B cell (primary cell): Measurements from ENCODE around the gene CAMTA1. TPM values are rescaled to one million over a fixed set of nuclear protein-coding genes. Genes with fewer than 3 reads are reported as not detected.

ENCODE experiments used
- ATAC-seq: fragments of 200-7000 bp; cut with Tn5 transposase; one replicate; pipeline ENCODE4 v1.10.0; 2021; ENCODE audit warnings: low read depth, mild to moderate bottlenecking, moderate number of reproducible peaks, moderate library complexity
- CTCF ChIA-PET: fragments of 350-600 bp; sonication (Branson Sonifier 250); formaldehyde crosslinking; loops from one replicate; lab custom pipeline; 2021; ENCODE audit warnings: antibody characterized with exemption, inconsistent platforms; lab: Charles Lee
- POLR2A ChIA-PET: fragments of 350-600 bp; sonication (Branson Sonifier 250); formaldehyde crosslinking; loops from one replicate; lab custom pipeline; 2021; ENCODE audit warnings: antibody characterized with exemption; lab: Charles Lee
- DNase-seq: peaks from one replicate; pipeline ENCODE4 v3.0.0; 2013
- H2AFZ ChIP-seq: 2 replicates; pipeline ENCODE4 v1.6.1; 2012; ENCODE audit warnings: mild to moderate bottlenecking, low read depth, low read length; ENCODE audit not compliant: insufficient read depth, poor library complexity, severe bottlenecking
- H3K27ac ChIP-seq, 2 donors: 1 replicate in 1 of 2; 2 replicates in 1 of 2; pipeline ENCODE4 v1.5.1; 2012 to 2013; ENCODE audit warnings: low read length in 2 of 2, mild to moderate bottlenecking in 2 of 2, moderate library complexity in 1 of 2
- H3K27me3 ChIP-seq, 4 experiments: fragments of 200-600 bp in 1 of 4; sonication (generic) in 1 of 4; replicated peaks in 1 of 4; 1 replicate in 2 of 4; 2 replicates in 2 of 4; pipeline versions ENCODE4 v1.6.1 to v1.7.0; 2013 to 2016; ENCODE audit warnings: low read length in 3 of 4, mild to moderate bottlenecking in 2 of 4, mixed read lengths in 1 of 4, moderate library complexity in 1 of 4; ENCODE audit not compliant: insufficient read depth in 4 of 4, control insufficient read depth in 3 of 4; ENCODE audit errors: control extremely low read depth in 1 of 4
- H3K36me3 ChIP-seq, 2 experiments: replicated peaks in 1 of 2; 1 replicate in 1 of 2; 2 replicates in 1 of 2; pipeline versions ENCODE4 v1.6.1 to v1.7.1; 2013; ENCODE audit warnings: low read length in 1 of 2; ENCODE audit not compliant: insufficient read depth in 2 of 2, control insufficient read depth in 1 of 2; ENCODE audit errors: control extremely low read depth in 1 of 2, extremely low read depth in 1 of 2
- H3K4me1 ChIP-seq, 2 donors: fragments of 200-600 bp in 1 of 2; sonication (generic) in 1 of 2; 1 replicate in 1 of 2; 2 replicates in 1 of 2; pipeline versions ENCODE4 v1.5.1 to v1.6.1; 2013 to 2017; ENCODE audit warnings: low read length in 2 of 2; ENCODE audit not compliant: control insufficient read depth in 2 of 2, insufficient read depth in 2 of 2
- H3K4me2 ChIP-seq: replicated peaks from 2 replicates; pipeline ENCODE3; 2012; ENCODE audit warnings: mild to moderate bottlenecking, low read depth, low read length; ENCODE audit not compliant: poor library complexity, severe bottlenecking
- H3K4me3 ChIP-seq, 5 experiments: fragments of 200-600 bp in 1 of 5; sonication (generic) in 1 of 5; 1 replicate in 3 of 5; 2 replicates in 2 of 5; pipeline versions ENCODE4 v1.5.1 to v1.7.0; 2011 to 2016; ENCODE audit warnings: low read length in 4 of 5, mild to moderate bottlenecking in 4 of 5, low read depth in 2 of 5, control low read depth in 1 of 5, moderate library complexity in 1 of 5; ENCODE audit not compliant: insufficient read depth in 1 of 5; ENCODE audit errors: control extremely low read depth in 1 of 5, extremely low read depth in 1 of 5
- H3K79me2 ChIP-seq: fragments of 200-600 bp; sonication (generic); one replicate; pipeline ENCODE4 v1.6.0; 2016; ENCODE audit warnings: low read length; ENCODE audit not compliant: control insufficient read depth, insufficient read depth
- H3K9ac ChIP-seq: fragments of 200-600 bp; sonication (generic); 2 replicates; pipeline ENCODE4 v1.6.1; 2017; ENCODE audit warnings: mild to moderate bottlenecking, low read length, moderate library complexity
- H3K9me3 ChIP-seq, 3 donors: one replicate each; pipeline versions ENCODE4 v1.6.1 to v1.7.1; 2013; ENCODE audit warnings: low read length in 2 of 3; ENCODE audit not compliant: control insufficient read depth in 2 of 3, insufficient read depth in 1 of 3; ENCODE audit errors: control extremely low read depth in 1 of 3
- H4K20me1 ChIP-seq: 2 replicates; pipeline ENCODE4 v1.6.0; 2012; ENCODE audit warnings: mild to moderate bottlenecking, low read length; ENCODE audit not compliant: insufficient read depth, control insufficient read depth, poor library complexity, severe bottlenecking
- H3K27ac Mint-ChIP-seq: one replicate; pipeline ENCODE4 v1.8.0; 2021; ENCODE audit warnings: mixed read lengths
- H3K27me3 Mint-ChIP-seq: one replicate; pipeline ENCODE4 v1.8.0; 2021; ENCODE audit warnings: mixed read lengths
- H3K4me1 Mint-ChIP-seq: one replicate; pipeline ENCODE4 v1.8.0; 2021; ENCODE audit warnings: mixed read lengths
- H3K4me3 Mint-ChIP-seq: one replicate; pipeline ENCODE4 v1.8.0; 2021; ENCODE audit warnings: mixed read lengths
- H3K9me3 Mint-ChIP-seq: one replicate; pipeline ENCODE4 v1.8.0; 2022; ENCODE audit warnings: mixed read lengths; ENCODE audit not compliant: insufficient read depth
- EZH2 ChIP-seq: IDR thresholded peaks from 2 replicates; pipeline ENCODE4 v1.6.1; 2012; ENCODE audit warnings: borderline replicate concordance, low read depth, mild to moderate bottlenecking, moderate library complexity, low read length; ENCODE audit not compliant: insufficient read depth, poor library complexity, severe bottlenecking
- WGBS: methylation state at CpG from one replicate; pipeline ENCODE4 v1.1.5; 2013; ENCODE audit warnings: missing lambda C conversion rate; ENCODE audit not compliant: insufficient coverage; 5-methylcytosine and 5-hydroxymethylcytosine counted together
- intact Hi-C: fragments of 100-400 bp; cut with micrococcal nuclease; formaldehyde crosslinking; loops from one replicate; pipeline ENCODE4 v1.10.0; 2022
- polyA plus RNA-seq: library from polyadenylated mRNA; depleted of rRNA; stranded (reverse); fragments of >200 nt; gene quantifications from 2 replicates; pipeline ENCODE4 v1.2.3, GENCODE V29; 2012
- total RNA-seq, 2 donors: library from RNA; stranded (reverse); fragments of 120-200 nt in 1 of 2; gene quantifications; 1 replicate in 1 of 2; 2 replicates in 1 of 2; pipeline versions ENCODE4 v1.2.3 to v1.2.4, GENCODE V29; 2013 to 2022
- TF ChIP-seq, protein P1 (sequence below): fragments of 200-600 bp; IDR thresholded peaks from one replicate; pipeline ENCODE4 v1.8.0; 2022; ENCODE audit warnings: antibody characterized with exemption, mild to moderate bottlenecking

The CAMTA1 gene
- total and polyA plus RNA-seq, 2 donors (not counting 1 experiment from before 2014, with no cell fraction given) = 42.2 to 45.7 TPM

DNA sequence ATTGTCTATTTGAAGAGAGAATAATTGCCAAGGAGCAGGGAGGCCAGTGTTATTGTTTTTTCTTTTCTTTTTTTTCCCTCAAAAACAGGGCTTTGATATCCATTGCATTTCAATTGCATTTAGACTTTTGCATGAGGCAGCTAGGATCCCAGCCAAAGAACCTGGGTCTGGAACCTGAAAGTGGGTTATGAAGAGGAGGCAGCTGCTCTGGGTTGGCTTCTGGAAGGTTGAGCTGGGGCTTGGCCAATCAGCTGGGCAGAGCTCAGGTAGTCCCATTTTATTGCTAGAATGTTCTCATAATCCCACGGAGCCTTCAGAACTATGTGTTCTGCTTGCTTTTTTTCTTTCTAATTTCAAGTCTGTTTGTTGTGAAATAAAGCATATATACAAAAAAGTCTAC, 218.9 kb downstream of the CAMTA1 start:
- CTCF ChIA-PET = no interaction called here
- no peaks in the 10 kb centered on the region for H3K9me3 Mint-ChIP-seq
- H3K4me3 Mint-ChIP-seq = no peak overlapping the region
- DNase-seq = no peak
- Histone ChIP-seq H4K20me1 (no peaks in the 10 kb centered on the region), H3K4me1 (no peaks in the 10 kb centered on the region), H3K4me2 (no peak overlapping the region), H3K9me3 (no peaks in the 10 kb centered on the region), H3K27ac (no peak overlapping the region), H3K36me3 (no peaks in the 10 kb centered on the region), H3K9ac (no peak overlapping the region), H3K27me3 (no peaks in the 10 kb centered on the region), H2AFZ (no peak overlapping the region), H3K79me2 (no peaks in the 10 kb centered on the region), H3K4me3 (no peak overlapping the region)
- peaks cover 20% of the 10 kb centered on the region for H3K27me3 Mint-ChIP-seq
- no peak overlapping the region for H3K27ac Mint-ChIP-seq
- no peak for ATAC-seq
- WGBS = no CpG with 5 or more reads among the region's 1 CpG
- POLR2A ChIA-PET = no interaction called here
- intact Hi-C loops = no loop called here
- no peaks in the 10 kb centered on the region for H3K4me1 Mint-ChIP-seq
- TF ChIP-seq, protein P1, sequence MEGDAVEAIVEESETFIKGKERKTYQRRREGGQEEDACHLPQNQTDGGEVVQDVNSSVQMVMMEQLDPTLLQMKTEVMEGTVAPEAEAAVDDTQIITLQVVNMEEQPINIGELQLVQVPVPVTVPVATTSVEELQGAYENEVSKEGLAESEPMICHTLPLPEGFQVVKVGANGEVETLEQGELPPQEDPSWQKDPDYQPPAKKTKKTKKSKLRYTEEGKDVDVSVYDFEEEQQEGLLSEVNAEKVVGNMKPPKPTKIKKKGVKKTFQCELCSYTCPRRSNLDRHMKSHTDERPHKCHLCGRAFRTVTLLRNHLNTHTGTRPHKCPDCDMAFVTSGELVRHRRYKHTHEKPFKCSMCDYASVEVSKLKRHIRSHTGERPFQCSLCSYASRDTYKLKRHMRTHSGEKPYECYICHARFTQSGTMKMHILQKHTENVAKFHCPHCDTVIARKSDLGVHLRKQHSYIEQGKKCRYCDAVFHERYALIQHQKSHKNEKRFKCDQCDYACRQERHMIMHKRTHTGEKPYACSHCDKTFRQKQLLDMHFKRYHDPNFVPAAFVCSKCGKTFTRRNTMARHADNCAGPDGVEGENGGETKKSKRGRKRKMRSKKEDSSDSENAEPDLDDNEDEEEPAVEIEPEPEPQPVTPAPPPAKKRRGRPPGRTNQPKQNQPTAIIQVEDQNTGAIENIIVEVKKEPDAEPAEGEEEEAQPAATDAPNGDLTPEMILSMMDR = no peak
- TF ChIP-seq EZH2 = no peak

DNA sequence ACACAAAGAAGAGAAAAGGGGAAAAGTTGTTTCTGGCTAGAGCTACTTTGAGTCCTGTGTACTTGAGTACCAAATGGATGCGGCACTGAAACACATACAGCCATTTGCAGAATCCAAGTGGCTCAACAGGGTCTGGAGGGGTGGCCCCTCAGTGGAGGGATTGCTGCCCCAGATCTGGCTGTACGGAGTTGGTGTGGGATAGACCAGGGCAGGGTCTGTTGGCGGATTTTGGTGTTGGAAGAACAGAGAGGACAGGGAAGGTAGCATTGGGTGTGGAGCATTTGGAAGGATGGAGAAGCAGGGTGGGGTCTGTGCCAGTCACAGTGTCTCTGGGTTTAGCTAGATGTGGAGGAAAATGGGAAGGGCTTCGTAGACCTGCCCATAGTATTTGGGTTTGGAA, 220.5 kb downstream of the CAMTA1 start:
- ATAC-seq = no peak
- Mint-ChIP-seq H3K27ac (no peak overlapping the region), H3K27me3 (peaks cover 14% of the 10 kb centered on the region), H3K9me3 (no peaks in the 10 kb centered on the region), H3K4me3 (no peak overlapping the region), H3K4me1 (no peaks in the 10 kb centered on the region)
- intact Hi-C loops = no loop called here
- ChIA-PET CTCF (interaction anchor here (0.7 kb wide), 1 partner anchor 1324 kb away, joined by 3 read pairs; no protein-coding TSS in a partner anchor), POLR2A (no interaction called here)
- no peak overlapping the region for H3K4me2 ChIP-seq
- no peak overlapping the region for H2AFZ ChIP-seq
- H3K27me3 ChIP-seq = no peaks in the 10 kb centered on the region
- H3K36me3 ChIP-seq = no peaks in the 10 kb centered on the region
- H4K20me1 ChIP-seq = no peaks in the 10 kb centered on the region
- no peaks in the 10 kb centered on the region for H3K4me1 ChIP-seq
- WGBS = 96% methylated on average over 3 of the region's 4 CpGs
- no peaks in the 10 kb centered on the region for H3K9me3 ChIP-seq
- no peak for DNase-seq
- no peak overlapping the region for H3K27ac ChIP-seq
- TF ChIP-seq, protein P1 = no peak
- TF ChIP-seq EZH2 = no peak
- H3K79me2 ChIP-seq = no peaks in the 10 kb centered on the region
- no peak overlapping the region for H3K9ac ChIP-seq
- H3K4me3 ChIP-seq = no peak overlapping the region
